ENCODE measurements around the gene PKLR.
A peak's percentile ranks its signal among the peaks of the same experiment; 100 is the strongest.
"Not testable (repeated sequence)": the region's sequence is repeated elsewhere in the genome, so short reads cannot be mapped to it uniquely, and the experiment has no call there.

The PKLR gene

DNA sequence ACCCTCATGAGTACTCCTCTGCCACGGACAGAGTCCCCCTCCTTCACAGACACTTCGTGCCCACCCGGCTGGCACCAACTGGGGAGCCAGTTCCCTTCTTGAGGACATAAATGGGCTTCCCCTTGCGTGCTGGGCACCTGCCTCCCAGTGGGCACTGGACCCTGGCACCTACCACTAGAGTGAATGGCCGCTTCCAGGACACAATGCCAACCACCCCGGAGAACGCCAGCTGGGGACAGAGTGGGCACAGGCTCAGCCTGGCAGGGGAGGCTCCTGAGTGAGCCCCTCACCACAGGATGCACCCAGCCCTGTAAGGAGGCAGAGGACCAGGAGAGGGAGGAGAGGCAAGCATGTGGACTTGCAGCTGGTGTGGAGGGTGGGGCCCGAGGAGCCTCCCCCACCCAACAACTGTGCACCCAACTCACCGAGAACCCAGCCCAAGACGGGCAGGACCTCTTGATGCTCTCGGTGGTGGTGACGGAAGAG is 47.0 kb downstream of the PKLR start:
- no peak for DNase-seq

DNA sequence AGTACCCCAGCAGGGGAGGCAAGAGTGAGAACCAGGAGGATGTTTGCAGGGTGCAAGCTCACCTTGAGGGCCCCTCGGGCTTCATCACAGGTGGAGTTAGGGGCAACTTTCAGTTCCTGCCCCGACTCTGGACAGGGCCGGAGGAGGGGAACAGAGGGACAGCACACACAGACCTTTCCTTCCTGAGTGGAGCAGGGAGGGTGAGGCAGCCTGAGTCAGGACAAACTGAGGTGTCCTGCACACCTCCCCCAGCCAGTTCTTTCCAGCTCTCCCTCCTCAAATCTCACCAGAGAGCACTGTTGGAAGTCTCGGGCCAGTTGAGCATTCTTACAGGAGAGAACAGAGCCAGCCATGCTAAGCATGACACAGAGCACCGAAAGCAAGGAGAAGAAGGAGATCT is 47.4 kb downstream of the PKLR start:
- DNase-seq: no peak

DNA sequence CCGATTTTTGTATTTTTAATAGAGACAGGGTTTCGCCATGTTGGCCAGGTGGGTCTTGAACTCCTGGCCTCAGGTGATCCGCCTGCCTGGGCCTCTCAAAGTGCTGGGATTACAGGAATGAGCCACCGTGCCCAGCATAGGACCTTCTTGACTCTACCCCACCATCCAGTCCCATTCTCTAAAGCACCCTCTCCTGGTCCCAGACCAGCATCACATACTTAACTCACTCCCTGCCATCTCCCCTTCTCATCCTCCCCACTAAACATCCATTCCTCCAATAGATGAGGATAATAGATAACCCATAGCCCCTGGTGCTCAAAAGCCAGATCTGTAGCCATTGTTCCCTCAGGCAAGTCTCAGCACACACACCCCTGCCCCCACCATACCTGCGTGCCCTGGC is 48.0 kb downstream of the PKLR start:
- DNase-seq: no peak

GRCh38 chr1:155251566-155251965 is 49.7 kb downstream of the PKLR start:
- DNase-seq: no peak

GRCh38 chr1:155250633-155251449 is 50.4 kb downstream of the PKLR start:
- DNase-seq: peak; percentile 97

GRCh38 chr1:155250246-155250632 is 51.0 kb downstream of the PKLR start:
- DNase-seq: no peak

DNA sequence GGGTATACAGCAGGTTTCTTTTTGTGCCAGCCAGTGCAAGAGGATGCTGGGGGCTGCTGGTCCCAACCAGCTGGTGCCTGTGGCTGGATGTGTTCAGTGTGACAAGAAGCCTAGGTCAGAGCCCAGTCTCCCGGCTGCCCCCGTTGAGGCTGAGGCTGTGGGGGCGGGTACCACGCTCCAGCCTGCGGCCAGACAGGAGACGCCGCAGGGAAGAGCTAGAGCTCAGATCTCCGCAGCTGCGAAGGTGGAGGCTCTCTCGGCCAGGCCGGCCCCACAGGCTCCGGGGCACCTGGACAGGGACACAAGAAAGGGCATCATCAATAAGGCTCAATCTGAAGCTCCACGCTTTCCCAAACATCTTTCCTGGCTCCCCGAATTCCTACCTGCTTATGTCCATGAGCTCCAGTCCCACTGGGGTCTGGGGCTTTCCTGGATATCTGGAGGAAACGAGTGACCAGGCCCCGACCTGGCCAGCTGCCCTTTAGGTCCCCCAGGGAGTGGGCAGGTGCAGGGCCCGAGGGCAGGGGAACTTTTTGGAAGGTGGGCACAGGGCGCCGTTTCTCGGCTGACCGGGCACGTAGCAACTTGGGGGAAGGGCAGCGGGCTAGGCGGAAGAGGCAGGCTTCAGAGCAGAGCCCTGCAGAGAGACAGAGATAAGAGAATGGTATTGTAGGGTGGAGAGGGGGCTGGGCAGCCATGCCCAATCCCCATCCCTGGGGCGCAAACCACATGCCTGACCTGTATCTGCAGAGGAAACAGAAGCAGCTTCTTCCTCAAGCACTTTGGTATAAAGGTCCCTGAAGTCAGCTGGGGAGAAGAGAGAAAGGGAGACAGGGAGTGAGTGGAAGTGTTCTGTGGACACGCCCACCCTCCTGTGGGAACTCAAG is 53.3 kb downstream of the PKLR start:
- no peak for DNase-seq

DNA sequence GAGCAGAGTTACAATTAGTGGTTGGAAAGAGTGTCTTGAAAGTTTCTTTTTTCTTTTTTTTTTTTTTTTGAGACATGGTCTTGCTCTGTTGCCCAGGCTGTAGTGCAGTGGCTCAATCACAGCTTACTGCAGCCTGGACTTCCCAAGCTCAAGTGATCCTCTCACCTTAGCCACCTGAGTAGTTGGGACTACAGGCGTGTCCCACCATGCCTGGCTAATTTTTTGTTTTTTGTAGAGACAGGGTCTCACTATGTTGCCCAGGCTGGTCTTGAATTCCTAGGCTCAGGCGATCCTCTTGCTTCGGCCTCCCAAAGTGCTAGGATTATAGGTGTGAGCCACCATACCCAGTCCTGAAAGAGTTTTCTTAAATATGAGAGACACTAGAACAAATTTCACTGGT is 54.4 kb downstream of the PKLR start:
- not testable (repeated sequence) for DNase-seq

DNA sequence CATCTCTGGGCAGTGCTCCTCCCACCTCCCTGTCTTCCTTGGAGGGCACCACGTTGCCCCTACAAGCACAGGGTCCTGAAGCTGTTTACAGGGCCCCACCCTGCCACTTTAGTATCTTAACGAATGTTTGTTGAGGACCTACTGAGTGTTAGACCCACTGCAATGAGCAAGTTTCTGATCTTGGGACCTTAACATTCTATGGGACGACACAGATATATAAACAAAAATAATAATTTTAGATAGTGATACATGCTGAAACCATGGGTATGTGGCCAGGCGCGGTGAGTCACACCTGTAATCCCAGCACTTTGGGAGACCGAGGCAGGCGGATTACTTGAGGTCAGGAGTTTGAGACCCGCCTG is 56.1 kb downstream of the PKLR start:
- no peak for DNase-seq

DNA sequence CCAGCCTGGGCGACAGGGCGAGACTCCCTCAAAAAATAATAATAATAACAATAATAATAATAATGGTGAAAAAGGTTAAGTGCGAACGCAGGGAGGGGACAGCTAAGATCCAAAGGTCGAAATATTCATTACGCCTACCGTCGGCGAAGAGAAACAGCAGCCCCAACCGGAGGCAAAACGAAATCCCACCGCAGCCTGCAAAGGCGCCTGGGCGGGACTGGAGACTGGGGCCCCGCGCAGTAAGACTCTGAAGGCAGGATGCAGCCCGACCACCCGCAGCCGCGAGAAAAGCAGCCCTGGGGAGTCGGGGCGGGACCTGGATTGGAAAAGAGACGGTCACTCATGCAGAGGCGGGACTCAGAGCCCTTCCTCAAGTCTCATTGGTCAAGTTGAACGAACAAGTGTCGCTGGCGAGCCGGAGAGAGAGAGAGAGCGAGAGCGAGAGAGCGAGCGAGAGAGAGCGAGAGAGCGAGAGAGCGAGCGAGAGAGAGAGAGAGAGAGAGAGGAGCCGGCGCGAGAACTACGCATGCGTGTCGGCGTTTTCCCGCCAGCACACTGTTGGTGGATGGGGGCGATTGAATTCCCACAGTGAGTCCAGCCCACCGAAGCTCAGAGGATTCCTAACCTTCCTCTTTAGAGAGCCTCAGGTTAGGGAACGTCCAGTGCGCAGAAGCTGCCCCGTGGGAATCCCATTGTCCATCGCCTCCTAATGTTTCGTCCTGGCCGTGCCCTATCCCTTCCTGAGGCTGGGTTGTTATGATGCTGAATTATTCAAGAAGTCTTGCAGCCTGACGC is 56.7 kb downstream of the PKLR start:
- DNase-seq: peak; percentile 92

DNA sequence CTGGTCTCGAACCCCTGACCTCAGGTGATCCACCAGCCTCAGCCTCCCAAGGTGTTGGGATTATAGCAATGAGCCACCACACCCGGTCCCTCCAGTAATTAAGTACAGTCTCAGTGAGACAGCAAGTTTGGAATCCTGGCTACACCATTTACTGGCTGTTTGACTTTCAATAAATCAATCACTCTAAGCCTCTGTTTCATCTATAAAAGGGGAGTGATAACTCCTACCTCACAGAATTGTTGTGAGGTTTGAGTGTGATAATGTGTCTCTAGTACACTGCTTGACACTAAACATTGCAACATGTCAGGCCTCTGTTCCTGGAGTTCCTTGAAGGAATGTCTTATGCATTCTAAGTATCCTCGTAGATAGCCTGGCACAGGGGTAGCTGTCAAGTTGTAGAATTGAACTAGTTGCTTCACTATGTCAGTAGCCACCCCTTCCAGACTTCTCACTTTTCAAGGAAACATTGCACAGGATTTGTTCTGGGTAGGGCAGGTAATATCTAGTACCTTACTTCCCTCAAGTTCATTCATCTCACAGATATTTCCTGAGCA is 58.4 kb downstream of the PKLR start:
- DNase-seq: no peak

DNA sequence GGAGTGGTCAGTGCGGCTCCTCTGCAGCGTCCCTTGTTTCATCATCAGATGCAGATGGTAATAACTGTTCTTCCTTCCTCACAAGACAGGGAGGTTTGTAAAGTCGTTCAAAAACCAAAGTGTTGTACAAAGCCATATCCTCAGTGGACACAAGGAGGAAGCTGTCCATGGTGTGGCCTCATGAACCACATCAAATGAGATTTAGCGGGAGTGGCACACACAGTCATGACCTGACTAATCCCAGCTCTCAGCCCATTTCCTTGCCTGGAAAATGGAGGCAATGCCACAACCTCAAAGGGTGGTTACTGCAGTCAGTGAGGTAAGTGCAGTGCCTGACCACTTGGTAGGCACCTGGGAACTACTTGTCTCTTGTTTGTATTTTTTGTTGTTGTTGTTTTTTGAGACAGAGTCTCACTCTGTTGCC is 59.4 kb downstream of the PKLR start:
- no peak for DNase-seq

GRCh38 chr1:155241069-155241679 is 60.1 kb downstream of the PKLR start:
- DNase-seq: peak; percentile 77
